Stimulated activated CD4-positive, alpha-beta T cell treated with anti-CD3 and anti-CD28 coated beads, Interleukin-4, amount 100 ng/mL, for 24 hours (primary cell): Measurements from ENCODE around the gene INAFM2.

ENCODE experiments used
- DNase-seq: peaks from one replicate; pipeline ENCODE4 v3.0.0-alpha.2; 2020

INAFM2 gene

DNA sequence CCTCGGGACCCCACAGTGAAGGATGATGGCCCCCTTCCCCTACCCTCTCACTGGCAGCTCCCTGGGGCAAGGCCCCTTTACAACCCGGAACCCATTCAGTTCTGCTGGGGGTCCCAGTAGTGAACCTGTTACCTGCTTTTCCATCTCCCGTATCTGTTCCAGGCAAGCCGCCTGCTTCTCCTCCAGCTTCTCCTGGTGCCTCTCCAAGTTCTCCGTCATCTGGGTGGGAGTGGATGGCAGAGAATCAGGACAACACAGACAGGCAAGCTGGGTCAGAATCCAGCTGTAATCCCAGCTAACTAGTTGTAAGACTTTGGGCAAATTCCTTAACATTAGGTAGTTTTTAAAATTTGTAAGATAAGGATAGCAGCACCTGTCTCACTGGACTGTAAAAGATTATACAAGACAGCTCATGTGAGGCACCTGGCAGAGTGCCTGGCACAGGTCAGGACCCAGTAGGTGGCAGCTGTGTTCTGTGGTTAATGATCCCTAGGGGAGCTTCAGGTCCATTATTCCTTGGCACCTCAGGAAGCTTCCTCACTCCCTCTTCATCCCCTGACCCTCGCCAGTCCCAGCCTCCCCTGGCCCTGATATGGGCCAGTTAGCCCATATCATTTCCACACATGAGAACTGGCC lies 34.2 kb upstream of the INAFM2 start:
- DNase-seq, result no peak

DNA sequence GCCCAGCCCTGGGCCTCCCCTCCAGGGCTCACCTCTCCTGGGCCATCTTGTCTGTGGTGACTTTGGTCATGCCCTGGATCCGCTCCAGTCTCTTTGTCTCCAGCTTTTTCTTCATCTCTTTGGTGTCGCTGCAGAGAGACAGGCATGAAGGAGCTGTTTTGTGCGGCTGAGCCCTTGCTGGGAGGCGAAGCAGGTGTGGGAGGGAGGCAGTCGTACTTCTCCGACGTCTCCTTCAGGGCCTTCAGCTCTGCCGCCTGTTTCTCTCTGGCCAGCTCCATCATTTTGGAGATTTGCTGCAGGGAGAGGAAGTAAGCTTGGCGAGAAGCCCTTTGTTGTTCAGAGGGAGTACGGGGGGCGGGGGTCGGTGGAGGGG lies 33.0 kb upstream of the INAFM2 start:
- DNase-seq, result no peak

DNA sequence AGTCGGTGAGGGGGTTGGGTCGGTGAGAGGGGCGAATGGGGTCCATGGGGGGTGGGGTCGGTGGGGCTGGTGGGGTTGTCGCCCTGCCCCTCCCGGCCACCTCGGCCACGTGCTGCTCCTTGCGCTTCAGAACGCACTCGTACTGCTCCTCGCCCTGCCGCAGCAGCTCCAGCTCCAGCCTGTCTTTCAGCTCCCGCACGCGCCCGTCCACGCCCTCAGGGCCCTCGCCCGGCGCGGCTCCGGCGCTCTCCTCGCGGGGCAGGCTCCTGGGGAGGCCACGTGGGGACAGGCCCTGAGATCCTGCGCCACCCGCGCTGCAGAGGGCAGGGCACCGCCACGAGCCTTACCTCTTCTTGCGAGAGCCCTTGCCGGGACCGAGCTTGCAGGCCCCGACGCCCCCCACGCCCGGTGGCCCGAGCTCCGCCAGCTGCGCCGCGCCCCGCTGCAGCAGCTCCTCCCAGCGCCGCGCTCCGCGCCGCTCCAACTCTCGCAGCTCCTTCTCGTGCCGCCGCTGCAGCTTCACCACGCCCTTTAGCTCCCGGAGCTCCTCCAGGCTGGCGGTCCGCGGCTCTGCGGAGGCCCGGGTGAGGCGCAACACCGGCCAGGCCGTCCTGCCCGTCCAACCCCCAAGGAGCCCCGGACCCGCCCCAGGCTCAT lies 32.4 kb upstream of the INAFM2 start:
- DNase-seq, result no peak

DNA sequence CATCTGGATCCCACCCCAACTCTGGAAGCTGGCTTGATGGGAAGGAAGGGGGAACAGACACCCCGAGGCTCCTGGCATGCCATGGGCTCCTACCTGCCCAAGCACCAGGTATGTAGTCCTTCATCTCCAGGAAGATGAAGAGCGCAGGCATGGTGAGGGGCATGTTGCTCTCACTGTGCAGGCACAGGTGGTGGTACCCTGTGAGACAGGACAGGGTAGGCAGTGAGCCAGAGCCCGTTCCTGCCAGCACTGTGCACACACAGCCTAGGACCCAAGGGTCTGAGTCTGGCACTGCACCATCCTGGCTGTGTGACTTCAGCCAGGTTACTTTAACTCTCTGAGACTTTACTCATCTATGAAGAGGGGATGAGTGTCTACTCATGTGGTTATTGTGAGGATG lies 31.2 kb upstream of the INAFM2 start:
- no peak for DNase-seq

DNA sequence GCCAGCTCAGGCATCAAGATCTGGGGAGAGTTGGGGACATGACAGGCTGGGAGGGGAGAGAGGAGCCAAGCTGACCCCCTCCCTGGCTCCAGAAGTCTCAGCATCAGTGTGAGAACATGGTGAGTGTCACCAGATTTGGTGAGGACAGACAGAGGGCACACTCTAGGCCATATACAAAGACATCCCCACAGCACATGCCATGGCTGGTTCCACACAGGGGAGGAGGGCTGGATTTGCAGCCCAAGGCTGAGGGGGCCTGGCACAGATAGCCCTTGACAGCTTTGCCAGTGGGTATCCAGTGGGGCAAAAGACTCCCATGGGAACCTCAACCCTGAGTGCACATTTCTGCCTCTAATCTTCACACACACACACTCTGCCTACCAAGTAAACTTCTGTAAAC lies 30.5 kb upstream of the INAFM2 start:
- DNase-seq, result no peak

DNA sequence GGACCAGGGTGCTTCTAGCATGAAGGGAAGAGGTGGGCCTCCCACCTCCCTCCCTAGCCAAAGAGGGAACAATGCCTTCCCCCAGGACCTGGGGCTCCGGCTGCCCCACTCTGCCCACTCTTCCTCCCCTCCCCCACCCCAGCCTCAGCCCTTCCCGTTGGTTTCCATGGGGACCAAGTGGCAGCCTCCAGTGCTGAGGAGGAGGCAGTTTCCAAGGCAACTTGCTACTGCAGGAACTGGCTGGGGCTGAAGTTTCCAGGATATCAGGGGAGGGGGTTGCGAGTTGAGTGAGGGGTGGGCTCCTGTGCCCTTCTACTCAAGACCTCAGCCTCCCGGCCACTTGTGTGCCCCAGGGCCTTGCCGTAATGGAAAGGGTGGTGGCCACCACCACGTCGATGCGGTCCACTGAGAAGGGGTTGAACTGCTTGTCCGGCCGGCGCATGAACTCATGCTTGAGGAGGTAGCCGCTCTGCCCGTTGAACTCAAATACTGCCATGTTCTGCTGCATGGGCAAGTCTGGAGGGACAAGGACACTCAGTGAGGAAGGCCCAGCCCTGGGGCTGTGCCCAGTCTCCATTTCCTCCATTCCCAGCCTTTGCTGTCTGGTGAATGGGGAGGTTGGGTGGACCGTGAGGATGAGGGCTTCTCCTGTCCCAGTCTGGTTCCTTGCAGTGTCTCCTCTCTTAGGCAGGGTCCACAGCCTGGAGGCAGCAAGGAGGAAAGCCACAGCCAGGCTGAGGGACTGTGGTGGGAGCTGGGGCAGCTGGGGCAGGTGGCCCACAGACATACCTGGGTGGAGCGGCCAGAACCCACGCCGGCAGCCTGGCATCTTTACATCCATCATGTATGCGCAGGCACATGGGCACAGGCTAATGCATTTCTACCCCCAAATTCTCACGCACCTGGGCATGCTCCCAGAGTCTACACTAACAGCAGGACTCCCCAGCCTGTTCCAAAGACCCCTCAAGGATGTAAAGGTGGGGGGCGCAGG lies 29.3 kb upstream of the INAFM2 start:
- no peak for DNase-seq

DNA sequence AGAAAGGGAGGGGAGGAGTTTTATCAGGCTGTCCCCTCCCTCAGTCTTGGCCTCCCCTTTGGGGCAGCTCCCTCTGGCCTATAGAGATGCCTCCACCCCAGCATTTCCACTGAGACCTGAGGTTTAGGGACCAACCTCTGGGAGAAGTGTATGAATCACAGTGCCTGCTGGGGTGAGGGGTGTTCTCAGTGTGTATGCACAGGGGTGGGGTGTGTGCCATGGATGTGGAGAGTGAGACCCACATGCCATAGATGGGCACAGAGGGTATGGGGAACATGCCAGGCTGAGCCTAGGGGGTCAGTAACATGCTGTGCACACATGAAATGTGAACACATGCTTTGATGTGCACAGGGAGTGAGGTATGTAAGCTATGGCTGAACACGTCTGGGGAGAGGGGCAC lies 28.2 kb upstream of the INAFM2 start:
- no peak for DNase-seq

DNA sequence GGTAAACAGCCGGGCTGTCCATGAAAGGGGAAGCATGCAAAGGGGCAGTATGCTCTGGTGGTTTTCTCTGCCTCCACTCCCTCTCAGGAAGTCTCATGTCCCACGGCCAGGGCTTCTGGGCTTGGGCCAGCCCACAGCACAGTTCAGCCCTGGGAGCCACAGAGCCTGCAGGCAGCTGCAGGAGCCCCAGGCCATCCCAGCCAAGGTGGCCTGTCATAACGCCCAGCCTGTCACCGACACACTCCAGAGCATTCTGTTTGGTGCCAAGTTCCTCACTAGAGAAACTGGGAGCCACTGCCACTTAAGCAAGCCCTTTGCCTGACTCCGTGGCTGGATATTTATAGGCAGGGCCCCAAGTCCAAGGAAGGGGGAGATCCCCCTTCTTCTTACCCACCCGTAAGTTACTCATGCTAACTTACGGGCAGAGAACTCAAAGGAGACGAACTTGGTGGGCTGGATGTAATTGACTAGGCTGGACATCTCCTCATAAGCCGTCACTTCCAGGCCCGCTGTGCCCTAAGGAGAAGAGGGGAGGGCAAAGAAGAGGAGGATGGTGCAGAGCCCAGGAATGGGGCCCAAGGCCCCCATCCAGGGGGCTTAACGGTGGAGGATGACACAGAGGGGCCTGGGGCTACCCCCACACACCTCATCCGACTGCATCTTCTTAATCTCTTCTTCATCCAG lies 27.5 kb upstream of the INAFM2 start:
- no peak for DNase-seq

DNA sequence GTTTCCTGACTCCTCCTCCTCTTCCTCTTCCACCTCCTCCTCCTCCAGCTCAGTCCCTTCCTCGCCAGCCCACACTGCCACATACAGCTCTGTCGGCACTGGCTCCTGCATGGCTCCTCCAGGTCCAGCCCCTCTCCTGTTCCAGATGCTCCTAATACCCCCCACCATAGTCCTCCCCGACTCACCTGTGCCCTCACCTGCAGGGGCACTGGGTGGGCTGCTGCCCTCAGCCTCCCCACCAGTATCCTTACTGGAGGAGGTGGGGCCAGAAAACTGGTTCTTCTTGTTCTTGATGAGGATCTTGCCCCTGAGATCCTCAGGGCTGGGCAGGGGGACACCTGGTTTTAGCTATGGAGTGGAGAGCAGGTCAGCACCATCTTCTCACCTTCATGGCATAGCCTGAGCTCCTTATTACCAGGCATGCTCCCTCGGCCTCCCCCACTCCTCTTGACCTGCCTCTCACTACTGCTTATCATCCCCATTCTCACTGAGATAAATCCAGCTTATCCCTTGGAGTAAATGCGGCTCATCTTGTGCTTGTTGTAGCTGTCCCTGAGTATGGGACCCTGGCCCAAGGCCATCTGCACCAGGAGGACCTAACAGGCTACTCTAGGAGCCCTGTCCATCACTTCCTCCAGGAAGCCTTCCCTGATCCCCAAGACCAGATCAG lies 26.8 kb upstream of the INAFM2 start:
- DNase-seq, result no peak

DNA sequence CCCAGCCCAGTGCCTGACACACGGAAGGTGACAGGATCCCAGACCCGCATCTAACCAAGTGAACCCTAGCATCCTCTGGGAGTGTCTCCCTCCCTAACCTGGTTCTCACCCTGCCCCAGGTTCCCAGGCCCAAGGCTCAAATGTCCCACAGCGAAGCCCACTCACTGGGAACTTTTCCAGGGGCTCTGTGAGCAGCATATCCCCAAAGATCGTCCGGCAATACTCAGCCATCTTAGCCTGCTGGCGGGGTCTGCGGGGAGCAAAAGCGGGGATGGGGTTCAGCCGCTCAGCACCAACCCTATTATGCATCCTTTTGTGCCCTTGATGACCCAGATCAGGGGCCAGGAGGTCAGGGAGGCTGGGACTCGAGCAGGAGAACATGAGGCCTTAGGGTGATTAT lies 26.1 kb upstream of the INAFM2 start:
- DNase-seq, result no peak

DNA sequence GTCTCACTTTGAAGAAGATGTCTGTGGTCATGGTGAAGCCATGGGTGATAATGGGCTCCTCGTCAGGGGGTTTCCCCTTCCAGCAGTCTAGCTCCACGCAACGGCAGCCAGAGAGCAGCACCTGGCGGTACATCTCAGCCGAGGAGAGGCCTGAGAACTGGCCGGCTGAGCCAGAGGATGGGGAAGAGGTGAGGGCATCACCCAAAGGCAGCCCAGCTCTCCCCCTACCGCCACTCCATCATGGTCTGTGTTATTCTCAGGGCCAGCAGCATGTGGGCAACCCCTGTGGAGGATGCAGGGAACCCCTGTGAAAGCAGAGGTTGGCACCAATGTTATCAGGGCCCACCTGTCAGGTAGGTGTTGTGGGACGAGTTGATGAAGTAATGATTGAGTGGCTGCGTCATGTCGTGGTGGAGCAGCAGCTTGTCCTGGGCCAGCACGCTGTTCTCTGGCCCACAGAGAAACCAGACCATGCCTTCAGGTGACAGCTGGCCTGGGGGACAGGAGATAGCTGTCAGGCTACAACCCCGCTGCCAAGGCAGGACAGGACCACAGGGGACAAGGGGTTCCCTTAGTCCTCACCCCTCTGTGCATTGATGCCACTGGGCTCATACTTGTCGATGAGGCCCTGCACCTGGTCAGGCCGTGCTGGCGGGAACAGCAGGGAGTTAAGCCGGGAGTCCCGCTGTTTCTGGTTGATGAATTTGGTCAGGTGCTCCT lies 25.1 kb upstream of the INAFM2 start:
- no peak for DNase-seq

DNA sequence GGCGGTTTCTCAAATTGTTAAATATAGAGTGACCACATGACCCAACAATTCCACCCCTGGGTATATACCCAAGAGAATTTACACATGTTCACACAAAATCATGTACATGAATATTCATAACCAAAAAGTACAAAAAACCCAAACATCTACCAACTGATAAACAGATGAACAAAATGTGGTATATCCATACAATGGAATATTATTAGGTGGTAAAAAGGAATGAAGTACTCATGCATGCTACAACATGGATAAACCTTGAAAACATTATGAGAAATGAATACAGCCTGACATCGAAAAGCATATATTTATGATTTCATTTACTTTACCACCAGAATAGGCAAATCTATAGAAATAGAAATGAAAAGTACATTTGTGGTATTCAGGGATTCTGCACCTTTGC lies 23.1 kb upstream of the INAFM2 start:
- DNase-seq, result no peak

DNA sequence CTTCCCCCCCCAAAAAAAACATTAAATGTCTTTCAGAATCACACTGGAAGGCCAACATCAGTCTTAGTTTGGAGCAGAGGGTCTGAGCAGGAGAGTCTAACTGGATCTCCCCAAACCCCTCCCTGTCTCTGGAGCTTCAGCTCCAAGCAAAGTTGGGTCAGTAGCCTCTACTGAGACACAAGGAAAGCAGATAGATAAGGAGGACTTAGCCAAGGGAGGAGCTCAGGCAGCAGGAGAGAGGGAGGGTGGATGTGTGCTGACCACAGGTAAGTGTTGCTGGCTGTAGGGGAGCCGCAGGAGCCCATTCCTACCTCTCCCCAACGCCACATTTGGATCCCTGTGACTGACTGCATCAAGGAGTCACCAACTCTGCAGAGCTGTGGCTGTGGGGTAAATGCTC lies 22.7 kb upstream of the INAFM2 start:
- no peak for DNase-seq

DNA sequence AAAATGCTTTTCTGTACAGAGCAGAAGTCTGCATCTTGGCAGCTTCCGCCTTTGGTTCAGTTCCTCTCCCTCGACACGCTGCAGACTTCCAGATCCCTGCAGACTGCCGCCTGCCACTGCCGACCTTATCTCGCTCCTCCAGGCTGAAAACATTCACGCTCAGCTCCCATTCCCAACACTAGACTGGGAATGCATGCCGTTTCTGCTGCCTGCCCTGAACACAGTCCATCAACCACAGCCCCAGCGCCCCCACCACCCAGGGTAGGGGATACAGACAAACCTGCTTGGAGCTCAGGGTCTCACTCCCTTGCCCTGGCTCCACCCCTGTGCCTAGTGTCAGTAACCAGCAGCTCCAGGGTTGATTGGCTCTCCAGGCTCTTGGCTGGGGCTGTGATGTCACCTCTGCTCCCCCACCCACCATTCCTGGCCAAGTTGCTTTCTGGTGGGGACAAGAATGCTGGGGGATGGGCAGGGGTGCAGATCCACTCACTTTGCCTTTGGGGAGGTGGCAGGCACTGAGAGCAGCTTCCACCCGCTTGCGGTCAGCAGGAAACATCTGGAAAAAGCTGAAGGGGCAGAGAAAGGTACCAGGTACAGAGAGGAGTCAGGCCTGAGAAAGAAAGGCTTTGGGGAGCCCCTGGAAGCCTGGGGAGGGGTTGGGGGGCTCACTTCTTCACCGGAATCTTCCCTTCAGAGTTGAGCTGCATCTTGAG lies 21.9 kb upstream of the INAFM2 start:
- no peak for DNase-seq

DNA sequence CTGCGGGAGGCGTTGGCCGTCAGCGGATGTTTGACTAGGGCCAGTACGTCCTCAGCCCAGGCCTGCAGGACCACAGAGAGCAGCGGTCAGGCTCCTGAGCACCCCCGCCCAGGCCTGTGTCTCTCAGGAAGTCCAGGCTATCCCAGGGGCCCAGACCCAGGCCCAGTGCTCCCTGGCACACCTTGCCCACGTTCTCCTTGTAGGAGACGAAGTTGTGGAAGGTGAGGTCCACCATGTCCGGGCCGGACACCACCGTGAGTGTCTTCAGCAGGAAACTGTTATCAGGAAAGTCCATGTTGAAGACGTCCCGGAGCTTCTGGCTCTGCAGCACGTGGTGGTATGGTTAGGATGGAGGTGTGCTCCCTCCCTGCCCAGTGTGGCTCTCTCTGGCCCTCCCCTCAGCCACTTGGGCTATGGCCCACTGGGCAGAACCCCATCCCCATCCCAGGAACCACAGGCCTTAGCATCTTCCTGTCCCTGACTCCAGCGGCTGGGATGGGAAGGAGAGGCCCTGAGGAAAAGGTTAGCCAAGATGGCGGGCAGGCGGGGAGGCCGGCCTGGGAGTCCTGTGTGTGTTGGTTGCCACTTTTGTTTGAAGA lies 21.1 kb upstream of the INAFM2 start:
- no peak for DNase-seq

DNA sequence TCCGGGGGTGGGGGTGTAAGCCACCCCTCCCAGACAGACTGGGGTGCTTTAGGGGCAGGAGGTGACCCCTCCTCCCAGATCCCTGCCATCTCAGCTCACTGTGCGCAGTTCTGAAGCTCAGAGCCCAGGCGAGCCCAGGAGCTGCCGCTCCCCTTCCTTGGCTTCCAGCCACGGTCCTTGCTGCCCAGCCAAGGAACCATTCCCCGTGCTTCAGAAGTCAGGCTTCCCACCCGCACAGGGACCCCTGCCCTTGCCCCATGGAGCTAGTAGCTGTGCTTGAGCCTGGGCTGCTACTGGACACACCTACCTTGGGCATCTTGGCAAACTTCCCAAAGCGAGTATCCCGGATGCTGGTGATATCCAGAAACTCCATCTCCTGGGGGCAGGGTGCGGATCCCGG lies 20.5 kb upstream of the INAFM2 start:
- no peak for DNase-seq

DNA sequence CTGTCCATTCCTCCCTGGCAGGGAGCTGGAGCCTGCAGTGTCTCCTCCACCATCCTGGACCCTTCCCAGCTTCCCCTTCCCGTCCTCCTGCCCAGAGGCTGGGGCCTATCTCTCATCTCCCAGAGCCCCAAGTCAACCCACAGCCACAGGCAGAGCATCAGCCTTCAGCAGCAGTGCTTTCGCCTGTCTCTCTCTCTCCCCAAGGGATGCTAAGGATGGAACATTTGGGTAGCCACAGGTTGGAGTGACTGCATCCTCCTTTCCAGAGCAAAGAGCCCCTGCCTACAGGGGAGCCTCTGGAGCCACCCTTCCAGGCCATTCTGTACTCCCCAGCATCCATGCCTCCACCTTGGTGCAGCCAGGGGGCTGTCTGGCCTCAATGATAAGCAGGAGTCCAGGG lies 19.9 kb upstream of the INAFM2 start:
- no peak for DNase-seq

DNA sequence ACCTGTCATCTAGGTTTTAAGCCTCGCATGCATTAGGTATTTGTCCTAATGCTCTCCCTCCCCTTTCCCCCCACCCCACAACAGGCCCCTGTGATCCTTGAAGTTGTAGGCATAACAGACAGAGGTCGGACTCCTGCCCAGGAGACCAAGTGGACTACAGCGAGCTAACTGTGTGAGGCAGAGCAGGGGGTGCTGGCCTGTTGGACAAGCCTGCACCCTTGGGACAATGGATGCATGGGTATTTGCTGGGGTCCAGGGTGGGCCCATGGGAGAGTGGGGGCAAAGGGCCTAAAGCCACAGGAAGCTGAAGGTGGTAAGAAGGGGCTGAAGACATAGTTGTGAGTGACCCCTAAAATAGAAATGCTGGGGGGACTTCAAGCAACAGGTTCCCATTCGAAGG lies 18.2 kb upstream of the INAFM2 start:
- DNase-seq, result no peak

DNA sequence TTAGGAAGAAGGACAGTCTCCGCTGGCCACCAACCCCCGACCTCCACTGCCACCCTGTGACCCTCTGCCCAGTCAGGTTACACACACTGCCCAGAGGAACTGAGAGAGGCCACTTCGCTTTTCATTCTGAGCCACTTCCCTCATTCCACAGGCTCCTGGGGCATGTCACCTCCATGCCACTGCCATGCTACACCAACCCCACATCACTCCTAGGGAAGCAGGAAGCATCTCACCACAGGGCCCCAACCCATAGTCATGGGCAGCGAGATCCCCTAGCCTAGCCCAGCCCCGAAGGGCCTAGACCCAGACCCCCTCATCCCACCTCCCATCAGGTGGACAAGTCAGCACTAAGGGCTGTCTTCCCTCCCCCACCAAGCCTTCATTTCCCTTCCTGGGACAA lies 17.1 kb upstream of the INAFM2 start:
- no peak for DNase-seq

DNA sequence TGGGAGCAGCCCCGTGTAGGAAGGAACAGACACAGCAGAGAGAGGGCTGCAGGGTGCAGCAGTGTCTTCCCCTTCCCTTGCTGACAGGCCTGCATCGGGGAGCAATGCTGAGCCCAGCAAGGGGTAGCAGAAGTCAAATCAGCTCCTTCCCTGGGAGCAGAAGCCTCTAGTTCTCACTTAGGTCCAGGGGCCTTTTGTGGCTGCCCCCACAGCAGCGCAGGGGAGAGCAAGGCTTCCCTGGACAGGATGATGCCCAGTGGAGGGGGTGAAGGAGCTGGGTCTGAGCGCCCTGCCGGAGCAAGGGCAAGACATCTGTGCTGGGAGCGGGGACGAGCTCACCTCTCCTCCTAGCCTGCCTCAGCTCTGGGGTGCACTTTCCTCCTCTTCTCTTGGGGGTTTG lies 16.6 kb upstream of the INAFM2 start:
- no peak for DNase-seq
